GM20431 (cell line): ENCODE data around the gene HES5.

ENCODE experiments used
- in situ Hi-C: fragments of 300-500 bp; cut with MseI, MboI; formaldehyde crosslinking; loops from one replicate; pipeline ENCODE4 v1.15.0; 2020; ENCODE audit warnings: low sequenced_read_pairs; ENCODE audit not compliant: unreplicated experiment

HES5 gene

GRCh38 chr1:2493691-2494322 is 36.3 kb downstream of the HES5 start:
- in situ Hi-C loops, result no loop called here

GRCh38 chr1:2493218-2493617 is 36.8 kb downstream of the HES5 start:
- in situ Hi-C loops, result no loop called here

DNA sequence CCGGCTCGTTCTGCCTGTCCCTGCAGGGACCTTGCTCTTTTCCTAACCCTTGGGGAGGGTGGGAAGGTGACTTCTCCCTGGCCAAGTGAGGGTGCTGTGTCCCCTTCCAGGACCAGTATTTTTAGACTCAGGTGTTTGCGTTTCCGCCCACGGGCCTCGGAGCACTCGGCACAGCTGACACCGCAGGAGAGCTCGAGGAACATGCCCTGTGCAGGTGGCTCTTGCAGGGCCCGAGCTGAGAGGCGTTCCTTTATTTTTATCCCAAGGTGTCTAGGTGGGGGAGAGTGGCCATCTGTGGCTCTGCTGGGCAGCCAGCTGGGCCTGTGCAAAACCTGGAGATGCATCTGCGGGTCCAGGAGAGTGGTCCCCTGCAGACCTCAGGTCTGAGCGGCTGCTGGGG is 38.0 kb downstream of the HES5 start:
- in situ Hi-C loops, result no loop called here

- in situ Hi-C loops, result no loop called here
Observed at GRCh38 chr1:2489615-2490014, 40.4 kb downstream of the HES5 start.

GRCh38 chr1:2488688-2489087 is 41.4 kb downstream of the HES5 start:
- in situ Hi-C loops, result no loop called here

- in situ Hi-C loops, result no loop called here
Observed at GRCh38 chr1:2486558-2486957, 43.5 kb downstream of the HES5 start.

- in situ Hi-C loops, result no loop called here
Observed at GRCh38 chr1:2486041-2486440, 44.0 kb downstream of the HES5 start.

DNA sequence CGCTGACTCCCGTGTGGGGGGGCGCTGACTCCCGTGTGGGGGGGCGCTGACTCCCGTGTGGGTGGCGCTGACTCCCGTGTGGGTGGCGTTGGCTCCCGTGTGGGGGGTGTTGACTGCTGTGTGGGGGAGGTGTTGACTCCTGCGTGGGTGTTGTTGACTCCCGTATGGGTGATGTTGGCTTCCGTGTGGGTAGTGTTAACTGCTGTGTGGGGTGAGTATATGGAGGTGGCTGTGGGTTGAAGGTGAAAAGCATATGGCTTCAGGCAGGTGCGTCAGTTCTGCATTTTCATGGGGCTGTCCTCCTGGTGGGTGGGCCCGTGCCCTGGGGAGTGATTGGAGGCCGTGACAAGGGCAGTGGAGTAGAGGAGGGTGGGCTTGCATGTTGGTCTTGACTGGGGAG is 46.1 kb downstream of the HES5 start:
- in situ Hi-C loops, result no loop called here

DNA sequence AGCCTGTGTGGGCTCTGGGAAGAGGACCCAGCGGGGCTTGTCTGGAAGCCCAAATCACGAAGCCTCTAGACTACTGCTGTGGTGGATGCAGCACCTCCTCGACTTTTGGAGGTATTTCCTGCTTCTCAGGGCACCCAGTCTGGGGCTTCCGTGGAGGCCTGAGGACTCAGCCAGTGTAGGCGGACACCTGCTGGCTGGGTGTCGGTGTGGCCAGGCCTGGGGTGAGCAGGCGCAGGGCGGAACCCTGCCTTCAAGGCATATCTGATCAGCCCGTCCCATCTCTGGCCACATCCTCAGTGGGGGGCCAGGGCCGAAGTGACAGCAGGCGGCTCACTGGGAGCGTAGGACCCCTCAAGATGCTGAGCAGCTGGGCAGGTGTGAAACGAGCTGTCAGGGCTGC is 47.0 kb downstream of the HES5 start:
- in situ Hi-C loops, result no loop called here

GRCh38 chr1:2482588-2482987 is 47.5 kb downstream of the HES5 start:
- in situ Hi-C loops, result no loop called here

GRCh38 chr1:2481885-2482284 is 48.2 kb downstream of the HES5 start:
- in situ Hi-C loops, result no loop called here

- in situ Hi-C loops, result no loop called here
Observed at GRCh38 chr1:2480986-2481364, 49.1 kb downstream of the HES5 start.

DNA sequence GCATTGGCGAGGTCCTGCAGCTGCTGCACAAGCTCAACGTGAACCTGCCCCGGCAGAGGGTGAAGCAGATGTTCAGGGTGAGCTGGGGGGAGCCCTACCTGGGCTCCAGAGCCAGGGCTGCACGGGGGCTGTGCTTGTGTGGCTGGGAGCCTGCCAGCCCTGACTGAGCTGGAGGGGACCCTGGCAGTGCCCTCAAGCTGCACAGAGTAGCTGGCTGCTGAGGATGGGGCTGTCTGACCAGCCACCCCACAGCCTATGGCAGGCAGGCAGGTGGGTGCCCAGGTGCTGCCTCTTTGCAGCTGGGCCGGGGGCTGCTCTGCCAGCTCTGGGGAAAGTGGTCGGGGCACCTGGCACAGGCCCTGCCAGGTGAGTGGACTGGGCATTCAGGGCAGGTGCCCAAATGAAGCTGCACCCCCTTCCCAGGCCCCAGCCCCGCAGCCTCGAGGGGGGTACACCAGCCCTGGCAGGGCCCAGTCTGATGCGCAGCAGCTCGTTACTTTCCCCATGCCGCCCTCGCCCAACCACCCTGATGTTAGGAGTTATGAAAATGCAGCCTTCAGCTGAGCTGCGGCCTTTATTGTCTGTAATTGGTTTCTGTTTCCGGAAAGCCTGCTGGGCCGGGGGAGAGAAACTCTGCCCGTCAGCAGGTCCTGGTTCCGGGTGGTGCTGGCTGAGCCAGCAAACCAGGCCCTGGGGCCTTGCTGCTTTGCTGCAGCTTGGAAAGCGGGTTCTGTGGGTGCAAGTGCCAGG is 49.7 kb downstream of the HES5 start:
- in situ Hi-C loops, result no loop called here

DNA sequence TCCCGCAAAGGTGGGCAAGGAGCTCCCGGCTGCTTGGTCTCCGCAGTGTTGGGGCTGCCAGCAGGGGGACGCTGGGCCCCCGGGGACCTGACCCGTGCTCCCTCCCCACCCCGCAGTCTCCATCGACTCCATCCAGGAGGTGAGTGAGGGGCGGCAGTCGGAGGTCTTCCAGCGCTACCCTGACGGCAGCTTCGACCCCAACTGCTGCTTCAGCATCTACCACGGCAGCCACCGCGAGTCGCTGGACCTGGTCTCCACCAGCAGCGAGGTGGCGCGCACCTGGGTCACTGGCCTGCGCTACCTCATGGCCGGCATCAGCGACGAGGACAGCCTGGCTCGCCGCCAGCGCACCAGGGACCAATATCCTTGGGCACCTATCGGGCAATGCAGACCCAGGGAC is 50.4 kb downstream of the HES5 start:
- in situ Hi-C loops, result no loop called here

GRCh38 chr1:2479186-2479585 is 50.9 kb downstream of the HES5 start:
- in situ Hi-C loops, result no loop called here
